Measurements from ENCODE around the gene TEAD1. TPM values are rescaled to one million over a fixed set of nuclear protein-coding genes. Genes with fewer than 3 reads are reported as not detected.
A peak's percentile ranks its signal among the peaks of the same experiment; 100 is the strongest.

Gene TEAD1
- total RNA-seq, 1 experiment from 2014 or later: 106 TPM

- ChIA-PET POLR2A (ENCODE audit: unreplicated experiment) (interaction anchor here (0.7 kb wide), 1 partner anchor 9 kb away, joined by 3 read pairs; no protein-coding TSS in a partner anchor), CTCF (no interaction called here)
- Histone ChIP-seq H3K9me3 (ENCODE audit: insufficient read depth, low read depth) (no peaks in the 10 kb centered on the region), H3K4me2 (peak overlapping the region; percentile 66), H3K9me2 (ENCODE audit: insufficient read depth) (no peaks in the 10 kb centered on the region), H2AFZ (no peak overlapping the region), H3K36me3 (ENCODE audit: low read depth) (peaks cover 5% of the 10 kb centered on the region; the same call in 1 of the 2 replicates), H3K27ac (no peak overlapping the region), H3K4me1 (replicated peaks; ENCODE audit: insufficient read depth) (peaks cover 96% of the 10 kb centered on the region), H3K79me2 (ENCODE audit: low read depth) (peaks cover 95% of the 10 kb centered on the region), H3K27me3 (ENCODE audit: insufficient read depth, low read depth) (no peaks in the 10 kb centered on the region), H4K20me1 (ENCODE audit: insufficient read depth) (no peaks in the 10 kb centered on the region), H3F3A (ENCODE audit: insufficient read depth, low read depth) (peaks cover 51% of the 10 kb centered on the region), H3K4me3 (no peak overlapping the region)
- no peak for TF ChIP-seq EZH2 (IDR thresholded peaks at IDR 0.05; ENCODE audit: low read depth)
- TF ChIP-seq, protein P1, sequence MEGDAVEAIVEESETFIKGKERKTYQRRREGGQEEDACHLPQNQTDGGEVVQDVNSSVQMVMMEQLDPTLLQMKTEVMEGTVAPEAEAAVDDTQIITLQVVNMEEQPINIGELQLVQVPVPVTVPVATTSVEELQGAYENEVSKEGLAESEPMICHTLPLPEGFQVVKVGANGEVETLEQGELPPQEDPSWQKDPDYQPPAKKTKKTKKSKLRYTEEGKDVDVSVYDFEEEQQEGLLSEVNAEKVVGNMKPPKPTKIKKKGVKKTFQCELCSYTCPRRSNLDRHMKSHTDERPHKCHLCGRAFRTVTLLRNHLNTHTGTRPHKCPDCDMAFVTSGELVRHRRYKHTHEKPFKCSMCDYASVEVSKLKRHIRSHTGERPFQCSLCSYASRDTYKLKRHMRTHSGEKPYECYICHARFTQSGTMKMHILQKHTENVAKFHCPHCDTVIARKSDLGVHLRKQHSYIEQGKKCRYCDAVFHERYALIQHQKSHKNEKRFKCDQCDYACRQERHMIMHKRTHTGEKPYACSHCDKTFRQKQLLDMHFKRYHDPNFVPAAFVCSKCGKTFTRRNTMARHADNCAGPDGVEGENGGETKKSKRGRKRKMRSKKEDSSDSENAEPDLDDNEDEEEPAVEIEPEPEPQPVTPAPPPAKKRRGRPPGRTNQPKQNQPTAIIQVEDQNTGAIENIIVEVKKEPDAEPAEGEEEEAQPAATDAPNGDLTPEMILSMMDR (conservative IDR thresholded peaks at IDR 0.05): no peak
- no TSS peak for BruUV-seq (replicated peaks)
- intact Hi-C loops (cut with micrococcal nuclease; ENCODE audit: unreplicated experiment): no loop called here
- no peak for DNase-seq
These were observed 15.0 kb downstream of the TEAD1 start for GRCh38 chr11:12689029-12689755.

GRCh38 chr11:12690663-12691062 lies 16.4 kb downstream of the TEAD1 start:
- intact Hi-C loops (cut with micrococcal nuclease; ENCODE audit: unreplicated experiment): loop anchor here (10.0 kb wide), 1 partner anchor 606 kb away; no protein-coding TSS in a partner anchor
- H3K4me3 ChIP-seq: no peak overlapping the region
- H4K20me1 ChIP-seq (ENCODE audit: insufficient read depth): no peaks in the 10 kb centered on the region
- no peak for DNase-seq
- CTCF ChIA-PET: no interaction called here
- no peak overlapping the region for H2AFZ ChIP-seq
- H3K79me2 ChIP-seq (ENCODE audit: low read depth): peaks cover 95% of the 10 kb centered on the region
- peaks cover 5% of the 10 kb centered on the region; the same call in 1 of the 2 replicates for H3K36me3 ChIP-seq (ENCODE audit: low read depth)
- H3F3A ChIP-seq (ENCODE audit: insufficient read depth, low read depth): peaks cover 49% of the 10 kb centered on the region
- POLR2A ChIA-PET (ENCODE audit: unreplicated experiment): no interaction called here
- H3K27ac ChIP-seq: peak overlapping the region; percentile 99; the same call in 1 of the 2 replicates
- H3K9me2 ChIP-seq (ENCODE audit: insufficient read depth): no peaks in the 10 kb centered on the region
- H3K4me1 ChIP-seq (replicated peaks; ENCODE audit: insufficient read depth): peaks cover 96% of the 10 kb centered on the region
- TF ChIP-seq, protein P1 (conservative IDR thresholded peaks at IDR 0.05): no peak
- TF ChIP-seq EZH2 (IDR thresholded peaks at IDR 0.05; ENCODE audit: low read depth): no peak
- H3K4me2 ChIP-seq: 0 out of 2 replicates have a peak overlapping the region, but pooled peaks have one; percentile 72
- no peaks in the 10 kb centered on the region for H3K9me3 ChIP-seq (ENCODE audit: insufficient read depth, low read depth)
- BruUV-seq (replicated peaks): no TSS peak
- H3K27me3 ChIP-seq (ENCODE audit: insufficient read depth, low read depth): no peaks in the 10 kb centered on the region

DNA sequence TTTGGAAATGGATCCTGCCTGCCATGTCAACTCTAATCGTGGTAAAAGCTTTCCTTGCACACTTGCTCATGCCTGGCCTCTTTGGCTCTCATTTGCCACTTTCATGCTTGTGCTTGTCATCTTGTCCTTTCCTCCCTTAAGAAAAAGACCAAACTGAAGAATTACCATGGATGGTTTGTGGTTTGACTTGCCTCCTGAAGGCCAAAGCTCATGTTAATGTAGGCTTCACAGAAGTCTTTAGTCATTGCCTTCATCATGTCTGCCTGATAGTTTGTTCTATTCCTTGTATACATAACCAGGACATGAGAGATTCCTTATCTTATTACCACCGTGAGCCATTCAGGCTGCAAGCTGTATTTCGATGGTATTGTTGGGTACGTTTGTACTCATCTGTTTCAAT lies 17.3 kb downstream of the TEAD1 start:
- Histone ChIP-seq H3K4me1 (replicated peaks; ENCODE audit: insufficient read depth) (peaks cover 96% of the 10 kb centered on the region), H3K4me2 (peak overlapping the region; percentile 72), H4K20me1 (ENCODE audit: insufficient read depth) (no peaks in the 10 kb centered on the region), H3K27me3 (ENCODE audit: insufficient read depth, low read depth) (no peaks in the 10 kb centered on the region), H3K79me2 (ENCODE audit: low read depth) (peaks cover 95% of the 10 kb centered on the region), H3K9me3 (ENCODE audit: insufficient read depth, low read depth) (no peaks in the 10 kb centered on the region), H3K4me3 (no peak overlapping the region), H3K9me2 (ENCODE audit: insufficient read depth) (no peaks in the 10 kb centered on the region), H3K27ac (peak overlapping the region; percentile 99), H3K36me3 (ENCODE audit: low read depth) (peaks cover 5% of the 10 kb centered on the region), H3F3A (ENCODE audit: insufficient read depth, low read depth) (peaks cover 49% of the 10 kb centered on the region), H2AFZ (no peak overlapping the region)
- ChIA-PET POLR2A (ENCODE audit: unreplicated experiment) (interaction anchor here (0.6 kb wide), 1 partner anchor 163 kb away, joined by 4 read pairs; no protein-coding TSS in a partner anchor), CTCF (no interaction called here)
- intact Hi-C loops (cut with micrococcal nuclease; ENCODE audit: unreplicated experiment): loop anchor here (10.0 kb wide), 1 partner anchor 607 kb away; no protein-coding TSS in a partner anchor
- TF ChIP-seq, protein P1 (conservative IDR thresholded peaks at IDR 0.05): no peak
- no TSS peak for BruUV-seq (replicated peaks)
- DNase-seq: no peak
